Measurements from ENCODE around the gene FAM120B.

FAM120B gene

DNA sequence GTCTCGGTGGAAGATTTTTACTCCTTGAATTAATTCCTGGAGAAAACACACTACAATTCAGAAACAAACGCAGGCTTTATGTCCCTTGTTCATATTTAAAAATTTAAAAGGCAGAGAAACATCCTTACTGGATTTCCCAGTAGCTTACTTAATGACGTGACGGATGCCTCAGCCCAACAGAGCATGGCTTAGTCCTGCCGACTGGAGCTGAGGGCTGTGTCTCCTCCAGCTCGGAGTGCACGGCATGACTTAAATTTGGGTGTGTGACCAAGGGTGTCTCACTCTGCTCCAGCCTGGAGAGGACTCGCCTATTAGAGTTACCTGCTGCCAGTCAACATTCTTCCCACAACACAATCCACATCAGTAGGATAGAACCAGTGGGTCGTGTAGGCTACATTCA, 139.4 kb downstream of the FAM120B start:
- CTCF ChIA-PET, result no interaction called here
- POLR2A ChIA-PET, result no interaction called here
- TF ChIP-seq, protein P1, sequence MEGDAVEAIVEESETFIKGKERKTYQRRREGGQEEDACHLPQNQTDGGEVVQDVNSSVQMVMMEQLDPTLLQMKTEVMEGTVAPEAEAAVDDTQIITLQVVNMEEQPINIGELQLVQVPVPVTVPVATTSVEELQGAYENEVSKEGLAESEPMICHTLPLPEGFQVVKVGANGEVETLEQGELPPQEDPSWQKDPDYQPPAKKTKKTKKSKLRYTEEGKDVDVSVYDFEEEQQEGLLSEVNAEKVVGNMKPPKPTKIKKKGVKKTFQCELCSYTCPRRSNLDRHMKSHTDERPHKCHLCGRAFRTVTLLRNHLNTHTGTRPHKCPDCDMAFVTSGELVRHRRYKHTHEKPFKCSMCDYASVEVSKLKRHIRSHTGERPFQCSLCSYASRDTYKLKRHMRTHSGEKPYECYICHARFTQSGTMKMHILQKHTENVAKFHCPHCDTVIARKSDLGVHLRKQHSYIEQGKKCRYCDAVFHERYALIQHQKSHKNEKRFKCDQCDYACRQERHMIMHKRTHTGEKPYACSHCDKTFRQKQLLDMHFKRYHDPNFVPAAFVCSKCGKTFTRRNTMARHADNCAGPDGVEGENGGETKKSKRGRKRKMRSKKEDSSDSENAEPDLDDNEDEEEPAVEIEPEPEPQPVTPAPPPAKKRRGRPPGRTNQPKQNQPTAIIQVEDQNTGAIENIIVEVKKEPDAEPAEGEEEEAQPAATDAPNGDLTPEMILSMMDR (IDR thresholded peaks at IDR 0.05; ENCODE audit: insufficient read depth, low read length, missing control alignments), result no peak
- no peak for DNase-seq (ENCODE audit: low read depth, low spot score)
- no peak overlapping the region for H3K4me3 ChIP-seq (ENCODE audit: low read depth, low read length)

GRCh38 chr6:170446841-170447560, 140.4 kb downstream of the FAM120B start:
- no peak overlapping the region for H3K4me3 ChIP-seq (ENCODE audit: low read depth, low read length)
- ChIA-PET POLR2A (interaction anchor here (0.6 kb wide), 1 partner anchor 46 kb away, joined by 3 read pairs; no protein-coding TSS in a partner anchor), CTCF (interaction anchor here (0.9 kb wide), 1 partner anchor 70 kb away, joined by 3 read pairs; no protein-coding TSS in a partner anchor)
- TF ChIP-seq, protein P1 (IDR thresholded peaks at IDR 0.05; ENCODE audit: insufficient read depth, low read length, missing control alignments), result no peak
- DNase-seq (ENCODE audit: low read depth, low spot score), result no peak

- POLR2A ChIA-PET, result no interaction called here
- CTCF ChIA-PET, result no interaction called here
- TF ChIP-seq, protein P1 (IDR thresholded peaks at IDR 0.05; ENCODE audit: insufficient read depth, low read length, missing control alignments), result no peak
- no peak for DNase-seq (ENCODE audit: low read depth, low spot score)
- no peak overlapping the region for H3K4me3 ChIP-seq (ENCODE audit: low read depth, low read length)
Measured at GRCh38 chr6:170447561-170447930, 141.0 kb downstream of the FAM120B start.

GRCh38 chr6:170448317-170448716, 141.8 kb downstream of the FAM120B start:
- TF ChIP-seq, protein P1 (IDR thresholded peaks at IDR 0.05; ENCODE audit: insufficient read depth, low read length, missing control alignments), result no peak
- ChIA-PET POLR2A (no interaction called here), CTCF (no interaction called here)
- H3K4me3 ChIP-seq (ENCODE audit: low read depth, low read length), result no peak overlapping the region
- no peak for DNase-seq (ENCODE audit: low read depth, low spot score)

GRCh38 chr6:170448751-170449630, 142.4 kb downstream of the FAM120B start:
- TF ChIP-seq, protein P1 (IDR thresholded peaks at IDR 0.05; ENCODE audit: insufficient read depth, low read length, missing control alignments), result no peak
- ChIA-PET POLR2A (no interaction called here), CTCF (interaction anchor here (1.9 kb wide), 1 partner anchor 9 kb away, joined by 6 read pairs; no protein-coding TSS in a partner anchor)
- H3K4me3 ChIP-seq (ENCODE audit: low read depth, low read length), result no peak overlapping the region
- DNase-seq (ENCODE audit: low read depth, low spot score), result no peak
